DND-41 (cell line): ENCODE measurements around the gene PRKAR1A.

Experiments
- EZH2 ChIP-seq: IDR thresholded peaks from 3 replicates; pipeline ENCODE4 v1.6.1; 2012; ENCODE audit warnings: borderline replicate concordance, low read depth, mild to moderate bottlenecking, moderate library complexity, low read length, inconsistent platforms; ENCODE audit not compliant: severe bottlenecking
- TF ChIP-seq, protein P1 (sequence below): IDR thresholded peaks from 2 replicates; pipeline ENCODE4 v1.5.1; 2012; ENCODE audit warnings: borderline replicate concordance, low read length, moderate library complexity, mild to moderate bottlenecking; ENCODE audit not compliant: poor library complexity, severe bottlenecking; ENCODE audit errors: extremely low read depth

DNA sequence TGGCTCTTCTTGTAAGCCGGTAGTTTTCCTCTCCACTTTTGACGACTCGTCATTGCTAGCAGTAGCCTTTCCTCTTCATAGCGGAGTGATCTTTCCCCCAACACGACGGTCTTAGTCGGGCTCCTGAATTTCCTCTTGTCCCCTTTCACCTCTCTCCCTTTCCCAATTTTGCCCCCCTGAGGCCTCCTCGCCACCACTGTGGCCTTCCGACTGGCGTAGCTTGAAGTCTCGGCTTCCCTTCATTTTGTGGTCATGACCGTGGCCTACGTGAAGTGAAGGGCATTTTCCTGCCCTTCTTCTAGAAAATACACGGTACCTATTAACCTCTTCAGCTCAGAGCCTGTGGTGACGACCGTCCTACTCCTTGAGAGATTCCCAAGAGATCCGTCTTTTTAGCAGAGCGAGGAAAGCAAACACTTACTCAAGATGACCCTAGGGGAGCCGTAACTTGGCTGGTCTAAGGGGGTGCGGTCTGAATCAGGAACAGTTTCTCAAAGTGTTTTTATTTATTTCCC lies 787 bp downstream of the PRKAR1A start:
- TF ChIP-seq, protein P1, sequence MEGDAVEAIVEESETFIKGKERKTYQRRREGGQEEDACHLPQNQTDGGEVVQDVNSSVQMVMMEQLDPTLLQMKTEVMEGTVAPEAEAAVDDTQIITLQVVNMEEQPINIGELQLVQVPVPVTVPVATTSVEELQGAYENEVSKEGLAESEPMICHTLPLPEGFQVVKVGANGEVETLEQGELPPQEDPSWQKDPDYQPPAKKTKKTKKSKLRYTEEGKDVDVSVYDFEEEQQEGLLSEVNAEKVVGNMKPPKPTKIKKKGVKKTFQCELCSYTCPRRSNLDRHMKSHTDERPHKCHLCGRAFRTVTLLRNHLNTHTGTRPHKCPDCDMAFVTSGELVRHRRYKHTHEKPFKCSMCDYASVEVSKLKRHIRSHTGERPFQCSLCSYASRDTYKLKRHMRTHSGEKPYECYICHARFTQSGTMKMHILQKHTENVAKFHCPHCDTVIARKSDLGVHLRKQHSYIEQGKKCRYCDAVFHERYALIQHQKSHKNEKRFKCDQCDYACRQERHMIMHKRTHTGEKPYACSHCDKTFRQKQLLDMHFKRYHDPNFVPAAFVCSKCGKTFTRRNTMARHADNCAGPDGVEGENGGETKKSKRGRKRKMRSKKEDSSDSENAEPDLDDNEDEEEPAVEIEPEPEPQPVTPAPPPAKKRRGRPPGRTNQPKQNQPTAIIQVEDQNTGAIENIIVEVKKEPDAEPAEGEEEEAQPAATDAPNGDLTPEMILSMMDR, result no peak
- no peak for TF ChIP-seq EZH2
